ENCODE data around the gene PEMT.

DNA sequence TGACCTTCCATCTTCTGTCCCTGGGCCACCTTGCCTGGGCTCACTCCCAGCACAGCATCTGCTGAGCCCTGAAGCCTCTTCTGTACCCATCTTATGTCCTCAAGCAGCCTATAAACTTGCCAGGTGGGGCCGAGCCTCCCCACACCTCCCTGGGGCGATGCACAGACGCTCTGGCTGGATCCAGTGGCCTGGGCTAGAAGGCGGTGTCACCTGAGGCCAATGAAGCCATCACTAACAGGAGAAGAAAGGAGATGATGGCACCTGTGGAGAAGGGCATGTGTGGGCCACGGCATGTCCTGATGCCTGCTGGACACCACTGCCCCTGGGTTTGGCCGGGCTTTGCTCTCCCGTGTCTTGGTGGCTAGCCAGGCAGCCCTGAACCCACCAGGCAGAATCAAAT lies 45.5 kb downstream of the PEMT start:
- TF ChIP-seq, protein P1, sequence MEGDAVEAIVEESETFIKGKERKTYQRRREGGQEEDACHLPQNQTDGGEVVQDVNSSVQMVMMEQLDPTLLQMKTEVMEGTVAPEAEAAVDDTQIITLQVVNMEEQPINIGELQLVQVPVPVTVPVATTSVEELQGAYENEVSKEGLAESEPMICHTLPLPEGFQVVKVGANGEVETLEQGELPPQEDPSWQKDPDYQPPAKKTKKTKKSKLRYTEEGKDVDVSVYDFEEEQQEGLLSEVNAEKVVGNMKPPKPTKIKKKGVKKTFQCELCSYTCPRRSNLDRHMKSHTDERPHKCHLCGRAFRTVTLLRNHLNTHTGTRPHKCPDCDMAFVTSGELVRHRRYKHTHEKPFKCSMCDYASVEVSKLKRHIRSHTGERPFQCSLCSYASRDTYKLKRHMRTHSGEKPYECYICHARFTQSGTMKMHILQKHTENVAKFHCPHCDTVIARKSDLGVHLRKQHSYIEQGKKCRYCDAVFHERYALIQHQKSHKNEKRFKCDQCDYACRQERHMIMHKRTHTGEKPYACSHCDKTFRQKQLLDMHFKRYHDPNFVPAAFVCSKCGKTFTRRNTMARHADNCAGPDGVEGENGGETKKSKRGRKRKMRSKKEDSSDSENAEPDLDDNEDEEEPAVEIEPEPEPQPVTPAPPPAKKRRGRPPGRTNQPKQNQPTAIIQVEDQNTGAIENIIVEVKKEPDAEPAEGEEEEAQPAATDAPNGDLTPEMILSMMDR (IDR thresholded peaks at IDR 0.05), result no peak
- no peak for TF ChIP-seq POLR2A (IDR thresholded peaks at IDR 0.05)
